Activated T-cell treated with anti-CD3 and anti-CD28 coated beads, Interleukin-2, amount 50 U/mL, for 48 hours (primary cell): ENCODE data around the gene FSTL4.
"Not testable (repeated sequence)": the region's sequence is repeated elsewhere in the genome, so short reads cannot be mapped to it uniquely, and the experiment has no call there.

Source experiments
- DNase-seq, 2 experiments: peaks; one replicate each; pipeline ENCODE4 v3.0.0-alpha.2; 2020

FSTL4 gene

GRCh38 chr5:133398646-133399101, 213.7 kb downstream of the FSTL4 start:
- peak; percentile 69 to 74 for DNase-seq

- no peak for DNase-seq
Observed at GRCh38 chr5:133397990-133398645, 214.2 kb downstream of the FSTL4 start.

- no peak for DNase-seq
Observed at GRCh38 chr5:133397348-133397747, 215.0 kb downstream of the FSTL4 start.

- no peak for DNase-seq
Observed at GRCh38 chr5:133396814-133397213, 215.5 kb downstream of the FSTL4 start.

- DNase-seq = no peak
Observed at GRCh38 chr5:133396187-133396741, 216.1 kb downstream of the FSTL4 start.

DNA sequence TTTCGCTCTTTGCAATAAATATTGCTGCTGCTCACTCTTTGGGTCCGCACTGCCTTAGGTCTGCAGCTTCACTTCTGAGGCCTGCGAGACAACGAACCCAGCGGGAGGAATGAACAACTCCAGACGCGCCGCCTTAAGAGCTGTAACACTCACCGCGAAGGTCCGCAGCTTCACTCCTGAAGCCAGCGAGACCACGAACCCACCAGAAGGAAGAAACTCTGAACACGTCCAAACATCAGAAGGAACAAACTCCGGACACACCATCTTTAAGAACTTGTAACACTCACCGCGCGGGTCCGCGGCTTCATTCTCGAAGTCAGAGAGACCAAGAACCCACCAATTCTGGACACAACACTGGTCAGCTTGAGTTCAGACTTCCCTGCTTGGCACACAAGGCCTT, 217.1 kb downstream of the FSTL4 start:
- not testable (repeated sequence) for DNase-seq

DNA sequence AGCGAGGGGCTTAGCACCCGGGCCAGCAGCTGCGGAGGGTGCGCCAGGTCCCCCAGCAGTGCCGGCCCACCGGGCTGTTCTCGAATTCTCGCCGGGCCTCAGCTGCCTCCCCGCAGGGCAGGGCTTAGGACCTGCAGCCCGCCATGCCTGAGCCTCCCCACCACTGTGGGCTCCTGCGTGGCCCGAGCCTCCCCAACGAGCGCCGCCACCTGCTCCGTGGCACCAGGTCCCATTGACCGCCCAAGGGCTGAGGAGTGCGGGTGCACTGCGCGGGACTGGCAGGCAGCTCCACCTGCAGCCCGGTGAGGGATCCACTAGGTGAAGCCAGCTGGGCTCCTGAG, 217.9 kb downstream of the FSTL4 start:
- DNase-seq = not testable (repeated sequence)

- no peak for DNase-seq
Observed at GRCh38 chr5:133393776-133394476, 218.4 kb downstream of the FSTL4 start.

- peak in 1 of 2 experiments; percentile 7 for DNase-seq
Observed at GRCh38 chr5:133392448-133392847, 219.9 kb downstream of the FSTL4 start.

- no peak for DNase-seq
Observed at GRCh38 chr5:133391354-133392136, 220.8 kb downstream of the FSTL4 start.

DNA sequence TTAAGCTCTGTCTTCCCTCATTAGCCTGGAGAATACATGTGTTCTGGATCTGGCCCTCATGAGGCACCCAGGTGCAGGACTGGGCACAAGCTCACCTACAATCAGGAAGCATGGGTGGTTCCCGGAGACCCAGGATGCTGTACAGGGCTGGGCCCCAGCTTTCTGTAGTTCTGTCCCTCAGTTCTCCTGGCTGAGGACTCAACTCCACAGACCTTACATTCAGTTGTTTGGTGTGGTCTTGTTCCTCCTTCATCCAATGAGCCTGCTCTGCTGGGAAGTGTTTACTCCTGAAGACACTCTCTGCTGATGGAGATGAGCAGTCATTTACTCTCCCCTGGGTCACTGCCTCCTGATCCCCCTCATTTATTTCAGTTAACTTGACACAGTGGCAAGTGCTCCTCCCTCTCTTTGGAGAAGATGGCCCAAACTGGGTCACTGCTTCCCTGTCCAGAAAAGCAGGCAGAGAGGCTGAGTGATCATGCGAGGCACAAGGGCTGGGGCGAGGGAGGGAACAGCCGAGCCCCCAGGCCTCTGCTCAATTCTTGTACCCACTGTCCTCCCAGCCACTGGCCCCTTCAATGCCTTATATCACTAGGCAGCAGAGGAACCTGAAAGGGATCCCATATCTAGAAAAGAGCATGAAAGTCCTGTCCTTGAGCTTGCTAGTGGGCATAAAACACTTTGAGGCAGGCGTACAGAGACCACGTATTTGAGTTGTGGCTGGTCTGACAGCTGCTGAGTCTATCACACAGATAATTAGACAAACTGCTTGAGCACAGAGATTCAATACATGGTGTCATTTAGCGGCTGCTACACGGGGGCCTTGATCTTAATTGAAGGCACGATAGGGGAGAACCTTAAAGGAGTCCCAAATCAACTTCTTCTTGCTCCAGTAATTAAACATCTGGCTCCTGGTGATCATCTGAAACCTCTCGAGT, 221.7 kb downstream of the FSTL4 start:
- DNase-seq = peak in 1 of 2 experiments; percentile 7

GRCh38 chr5:133389066-133389590, 223.2 kb downstream of the FSTL4 start:
- no peak for DNase-seq

DNA sequence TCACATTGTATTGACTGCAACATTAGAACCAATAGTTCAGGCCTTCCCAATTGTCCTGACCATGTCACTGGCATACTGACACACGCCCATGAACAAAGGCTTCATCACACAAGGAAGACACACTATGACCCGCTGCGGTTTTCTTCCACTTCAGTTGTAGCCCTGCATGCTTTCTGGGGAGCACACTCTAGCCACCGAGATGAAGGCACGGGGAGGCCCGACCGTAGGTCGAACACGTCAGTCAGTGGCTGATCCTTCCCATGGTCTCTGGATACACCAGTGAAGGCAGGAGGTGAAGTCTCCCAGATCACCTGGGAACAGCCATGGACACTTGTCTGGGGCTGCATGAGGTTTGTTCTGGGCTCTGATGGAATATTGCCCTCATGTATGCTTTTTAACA, 224.7 kb downstream of the FSTL4 start:
- peak in 1 of 2 experiments; percentile 7 for DNase-seq

DNA sequence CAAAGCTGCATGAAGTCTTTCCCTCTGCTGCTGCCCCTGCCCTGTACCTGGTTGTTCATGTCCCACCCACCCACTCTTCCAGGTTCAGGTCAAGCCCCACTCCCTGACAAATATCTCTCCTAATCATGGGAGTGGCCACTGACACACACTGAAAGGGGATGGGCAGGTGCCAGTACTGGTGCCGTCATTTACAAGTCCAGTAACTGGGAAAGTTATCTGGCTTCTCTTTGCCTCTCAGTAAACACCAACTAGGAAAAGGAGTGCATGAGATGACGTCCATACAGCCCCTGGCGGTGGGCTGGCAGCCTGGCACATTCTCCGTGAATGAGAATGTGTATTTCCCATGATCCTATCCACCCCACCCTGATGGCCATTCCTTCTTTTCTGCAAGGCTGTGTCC, 225.2 kb downstream of the FSTL4 start:
- DNase-seq = peak in 1 of 2 experiments; percentile 2

GRCh38 chr5:133386662-133387061, 225.7 kb downstream of the FSTL4 start:
- DNase-seq = peak; percentile 11 to 14

GRCh38 chr5:133385346-133385745, 227.0 kb downstream of the FSTL4 start:
- DNase-seq = peak in 1 of 2 experiments; percentile 4

DNA sequence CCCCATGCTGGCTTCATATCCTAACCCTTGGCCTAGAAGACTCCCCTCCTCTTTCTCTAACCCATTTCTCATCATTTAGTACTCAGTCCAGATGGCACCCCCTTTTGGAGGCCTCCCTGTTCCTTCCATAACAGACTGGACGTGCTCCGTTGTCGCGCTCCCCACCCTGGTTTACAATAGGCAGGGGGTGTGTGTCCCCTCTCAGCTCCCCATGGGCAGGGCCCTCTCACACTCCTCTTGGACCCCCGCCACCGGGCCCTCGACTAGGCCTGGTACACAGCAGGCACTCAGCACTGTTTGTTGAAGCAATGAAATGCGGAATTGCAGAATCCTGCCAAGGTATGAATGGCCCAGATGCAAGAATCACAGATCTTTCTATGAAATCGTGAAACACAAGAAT, 227.4 kb downstream of the FSTL4 start:
- no peak for DNase-seq

GRCh38 chr5:133384120-133384855, 228.1 kb downstream of the FSTL4 start:
- peak in 1 of 2 experiments; percentile 14 for DNase-seq

DNA sequence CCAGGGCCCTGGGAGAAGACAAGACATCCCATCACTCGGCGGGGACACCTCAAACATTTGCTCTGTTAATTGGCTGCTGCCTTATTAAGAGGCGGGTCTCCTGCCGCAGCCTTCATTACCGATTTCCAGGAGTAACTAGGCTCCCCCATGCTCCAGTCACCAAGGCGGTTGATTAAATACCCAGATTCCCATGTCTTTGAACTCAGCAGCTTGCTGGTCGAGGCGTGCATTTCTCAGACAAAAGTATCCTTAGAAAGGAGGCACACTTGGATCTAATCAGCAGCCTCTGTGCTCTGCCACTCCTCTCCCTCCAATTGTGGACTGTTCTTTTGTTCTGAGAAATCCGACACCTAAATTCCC, 228.8 kb downstream of the FSTL4 start:
- no peak for DNase-seq

- no peak for DNase-seq
Observed at GRCh38 chr5:133382661-133383579, 229.4 kb downstream of the FSTL4 start.
